Measurements from ENCODE around the gene HSD17B3.

DNA sequence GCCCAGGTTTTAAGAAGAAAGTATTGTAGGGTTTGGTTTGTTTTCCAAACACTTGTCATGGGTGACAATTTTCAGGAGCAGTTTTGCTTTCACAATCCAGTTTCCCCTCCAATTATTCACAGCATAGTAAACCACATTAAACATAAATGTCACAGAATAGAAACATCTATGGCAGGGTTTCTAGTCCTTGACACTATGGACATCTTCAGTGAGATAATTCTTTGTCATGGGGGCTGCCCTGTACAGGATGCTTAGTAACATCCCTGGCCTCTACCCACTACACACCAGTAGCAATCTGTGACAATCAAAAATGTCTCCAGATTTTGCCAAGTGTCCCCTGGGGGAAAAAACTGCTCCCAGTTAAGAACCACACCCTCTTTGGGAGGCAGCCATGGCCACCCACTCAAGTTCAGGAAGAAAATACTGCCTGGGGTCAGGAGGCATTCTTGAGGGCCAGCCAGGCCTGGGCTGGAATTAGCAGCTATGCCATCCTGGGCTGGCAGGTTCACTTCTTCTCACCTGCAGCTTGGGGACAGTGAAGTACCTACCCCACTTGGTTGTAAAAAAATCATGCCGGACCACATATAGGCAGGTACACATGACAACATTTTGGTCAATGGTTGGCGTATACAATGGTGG, 116.3 kb downstream of the HSD17B3 start:
- TF ChIP-seq, protein P1, sequence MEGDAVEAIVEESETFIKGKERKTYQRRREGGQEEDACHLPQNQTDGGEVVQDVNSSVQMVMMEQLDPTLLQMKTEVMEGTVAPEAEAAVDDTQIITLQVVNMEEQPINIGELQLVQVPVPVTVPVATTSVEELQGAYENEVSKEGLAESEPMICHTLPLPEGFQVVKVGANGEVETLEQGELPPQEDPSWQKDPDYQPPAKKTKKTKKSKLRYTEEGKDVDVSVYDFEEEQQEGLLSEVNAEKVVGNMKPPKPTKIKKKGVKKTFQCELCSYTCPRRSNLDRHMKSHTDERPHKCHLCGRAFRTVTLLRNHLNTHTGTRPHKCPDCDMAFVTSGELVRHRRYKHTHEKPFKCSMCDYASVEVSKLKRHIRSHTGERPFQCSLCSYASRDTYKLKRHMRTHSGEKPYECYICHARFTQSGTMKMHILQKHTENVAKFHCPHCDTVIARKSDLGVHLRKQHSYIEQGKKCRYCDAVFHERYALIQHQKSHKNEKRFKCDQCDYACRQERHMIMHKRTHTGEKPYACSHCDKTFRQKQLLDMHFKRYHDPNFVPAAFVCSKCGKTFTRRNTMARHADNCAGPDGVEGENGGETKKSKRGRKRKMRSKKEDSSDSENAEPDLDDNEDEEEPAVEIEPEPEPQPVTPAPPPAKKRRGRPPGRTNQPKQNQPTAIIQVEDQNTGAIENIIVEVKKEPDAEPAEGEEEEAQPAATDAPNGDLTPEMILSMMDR (IDR thresholded peaks at IDR 0.05), result no peak
- no peak for TF ChIP-seq POLR2A (IDR thresholded peaks at IDR 0.05)

Data from heart left ventricle (tissue), 13 donors.